ES-I3 (cell line): ENCODE data around the gene RAD18.

Experiments
- H3K36me3 ChIP-seq: 2 replicates; pipeline ENCODE4 v1.6.1; 2013; ENCODE audit warnings: mild to moderate bottlenecking, low read length, control low read depth, moderate library complexity; ENCODE audit not compliant: insufficient read depth
- H3K4me1 ChIP-seq: 2 replicates; pipeline ENCODE4 v1.6.1; 2013; ENCODE audit warnings: mild to moderate bottlenecking, control low read depth, low read length; ENCODE audit not compliant: insufficient read depth
- H3K9ac ChIP-seq: 2 replicates; pipeline ENCODE4 v1.6.1; 2013; ENCODE audit warnings: low read depth, mild to moderate bottlenecking, low read length, moderate library complexity
- H3K9me3 ChIP-seq: 2 replicates; pipeline ENCODE4 v1.6.1; 2013; ENCODE audit warnings: mild to moderate bottlenecking, low read length, moderate library complexity; ENCODE audit not compliant: control insufficient read depth, insufficient read depth

RAD18 gene

DNA sequence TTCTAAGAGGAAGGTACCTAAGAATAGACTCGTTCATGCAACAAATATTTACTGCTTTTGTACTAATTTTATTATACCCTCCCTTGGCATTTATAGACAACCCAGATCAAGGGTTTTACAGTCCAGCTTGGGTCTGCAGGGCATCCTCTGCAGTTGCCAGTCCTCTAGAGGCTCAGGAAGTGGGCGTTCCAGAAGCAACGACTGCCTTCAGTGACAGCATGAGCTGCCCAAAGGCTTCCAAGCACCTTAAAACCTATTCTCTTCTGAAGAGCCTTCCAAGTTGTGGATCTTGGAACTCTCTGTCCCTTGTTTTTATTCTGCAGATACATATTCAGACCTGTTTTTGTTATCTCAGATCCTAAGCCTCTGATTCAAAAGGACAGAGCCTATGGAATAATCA is 95.6 kb downstream of the RAD18 start:
- H3K9ac ChIP-seq = no peak overlapping the region
- H3K9me3 ChIP-seq = no peaks in the 10 kb centered on the region
- H3K4me1 ChIP-seq = peaks cover 5% of the 10 kb centered on the region
- H3K36me3 ChIP-seq = no peaks in the 10 kb centered on the region

DNA sequence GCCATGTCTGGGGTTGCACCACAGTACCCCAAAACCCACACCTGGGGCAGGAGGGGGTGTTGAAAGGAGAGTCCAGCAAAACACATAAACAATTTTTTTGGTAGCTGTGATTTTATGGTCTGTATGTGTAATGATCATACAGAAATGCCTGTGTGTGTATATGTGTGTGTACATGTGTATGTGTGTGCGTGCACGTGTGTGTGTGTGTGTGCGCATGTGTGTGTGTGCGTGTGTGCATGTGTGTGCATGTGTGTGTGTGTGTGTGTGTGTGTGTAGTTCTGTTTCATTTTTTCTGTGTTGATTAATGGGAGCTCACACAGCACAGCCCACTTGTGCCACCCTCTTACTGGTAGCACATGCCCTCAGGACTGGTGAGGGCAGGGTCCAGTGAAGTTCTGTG is 97.6 kb downstream of the RAD18 start:
- Histone ChIP-seq H3K9me3 (no peaks in the 10 kb centered on the region), H3K36me3 (no peaks in the 10 kb centered on the region), H3K4me1 (peaks cover 5% of the 10 kb centered on the region), H3K9ac (no peak overlapping the region)

DNA sequence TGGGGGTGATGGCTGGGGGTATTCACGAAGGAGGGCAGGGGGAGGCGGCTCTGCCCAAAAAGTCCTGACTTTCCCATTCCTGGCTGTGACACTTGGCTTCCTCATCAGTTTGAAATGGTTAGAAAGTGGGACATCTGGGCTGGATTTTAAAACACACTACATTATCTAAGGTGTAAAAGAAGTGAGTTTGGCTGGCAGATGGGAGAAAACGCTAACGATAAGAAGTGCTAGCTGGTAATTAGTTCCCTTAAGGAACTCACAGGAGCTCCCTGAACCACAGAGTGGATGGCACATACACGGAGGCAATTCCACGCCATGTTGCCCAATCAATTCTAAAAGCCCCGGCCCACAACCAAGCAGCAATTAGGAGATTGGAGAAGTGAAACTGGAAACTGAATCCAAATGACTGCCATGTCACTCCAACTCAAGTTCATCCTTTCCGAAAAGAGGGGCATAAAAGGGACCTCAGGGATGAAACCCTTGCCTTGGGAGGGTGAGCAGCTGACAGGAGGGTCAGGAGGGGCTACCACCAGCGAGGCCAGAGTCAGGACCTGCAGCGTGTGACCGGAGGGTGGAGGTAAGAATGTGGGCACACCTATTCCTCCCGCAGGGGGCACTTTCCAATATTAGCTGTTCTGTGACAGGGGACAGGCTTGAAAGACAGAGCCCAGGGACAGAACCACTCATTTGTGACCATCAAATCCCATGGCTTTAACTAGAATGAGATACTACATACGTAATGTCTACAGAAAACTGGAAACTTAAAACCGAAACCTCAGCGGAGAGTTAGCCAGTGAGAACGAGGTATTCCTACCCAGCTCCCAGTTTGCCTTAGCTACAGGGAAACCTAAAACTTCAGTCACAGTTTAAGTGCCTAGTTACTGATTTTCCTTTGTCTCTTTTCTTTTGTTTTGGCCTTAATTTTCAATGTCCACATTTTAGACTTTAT is 98.6 kb downstream of the RAD18 start:
- Histone ChIP-seq H3K4me1 (peaks cover 4% of the 10 kb centered on the region), H3K9ac (no peak overlapping the region), H3K36me3 (no peaks in the 10 kb centered on the region), H3K9me3 (no peaks in the 10 kb centered on the region)

DNA sequence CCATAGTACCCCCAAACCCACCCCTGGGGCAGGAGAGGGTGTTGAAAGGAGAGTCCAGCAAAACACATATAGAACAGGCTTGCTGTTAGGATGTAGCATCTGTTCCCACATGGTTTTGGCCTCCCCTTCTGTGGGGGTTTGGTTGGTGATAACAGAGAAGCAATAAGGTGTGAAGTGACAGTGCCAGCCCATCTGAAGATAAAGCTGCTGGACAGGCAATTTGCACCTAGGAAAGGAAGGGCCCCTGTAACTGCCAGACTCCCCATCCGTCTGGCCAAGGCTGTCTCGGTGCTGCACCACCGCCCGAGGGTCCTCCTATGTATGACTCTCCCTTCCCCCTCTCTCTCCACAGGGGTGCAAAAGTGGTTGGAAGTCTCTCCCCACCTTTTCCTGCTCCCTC is 99.4 kb downstream of the RAD18 start:
- Histone ChIP-seq H3K9me3 (no peaks in the 10 kb centered on the region), H3K4me1 (no peaks in the 10 kb centered on the region), H3K36me3 (no peaks in the 10 kb centered on the region), H3K9ac (no peak overlapping the region)

DNA sequence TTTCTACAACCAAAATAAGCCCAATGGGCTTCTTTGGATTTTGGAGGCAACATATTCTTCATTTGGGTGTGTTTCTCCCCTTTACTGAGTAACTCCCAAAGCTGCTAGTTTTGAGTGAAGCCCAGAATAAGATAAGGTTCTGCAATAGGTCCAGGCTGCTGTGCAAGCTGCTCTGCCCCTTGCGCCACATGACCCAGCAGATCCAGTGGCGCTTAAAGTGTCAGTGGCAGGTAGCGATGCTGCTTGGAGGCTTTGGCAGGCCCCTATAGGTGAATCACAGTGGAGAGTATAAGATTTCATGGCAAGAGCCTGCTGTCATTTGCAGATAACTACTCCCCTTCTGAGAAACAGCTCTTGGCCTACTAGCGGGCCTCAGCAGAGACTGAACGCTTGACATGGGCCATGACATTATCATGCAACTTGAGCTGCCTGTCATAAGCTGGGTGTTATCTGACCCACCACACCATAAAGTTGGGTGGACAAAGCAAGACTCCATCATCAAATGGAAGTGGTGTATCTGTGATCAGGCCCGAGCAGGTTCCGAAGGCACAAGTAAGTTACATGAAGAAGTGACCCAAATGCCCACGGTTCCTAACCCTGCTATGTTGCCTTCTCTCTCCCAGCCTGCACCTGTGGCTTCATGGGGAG is 105.4 kb downstream of the RAD18 start:
- H3K4me1 ChIP-seq = no peaks in the 10 kb centered on the region
- no peaks in the 10 kb centered on the region for H3K36me3 ChIP-seq
- no peak overlapping the region for H3K9ac ChIP-seq
- no peaks in the 10 kb centered on the region for H3K9me3 ChIP-seq

DNA sequence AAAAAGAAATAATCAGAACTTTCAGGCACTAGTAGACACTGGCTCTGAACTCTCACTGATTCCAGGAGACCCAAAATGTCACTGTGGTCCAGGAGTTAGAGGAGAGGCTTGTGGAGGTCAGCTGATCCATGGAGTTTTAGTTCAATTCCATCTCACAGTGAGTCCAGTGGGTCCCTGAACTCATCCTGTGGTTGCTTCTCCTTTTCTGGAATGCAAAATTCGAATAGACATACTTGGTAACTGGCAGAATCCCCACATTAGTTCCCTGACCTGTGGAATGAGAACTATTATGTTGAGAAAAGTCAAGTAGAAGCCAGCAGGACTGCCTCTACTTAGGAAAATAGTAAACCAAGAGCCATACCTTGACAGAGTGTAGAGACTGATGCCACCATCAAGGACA is 106.6 kb downstream of the RAD18 start:
- H3K36me3 ChIP-seq = no peaks in the 10 kb centered on the region
- no peaks in the 10 kb centered on the region for H3K4me1 ChIP-seq
- H3K9ac ChIP-seq = no peak overlapping the region
- H3K9me3 ChIP-seq = no peaks in the 10 kb centered on the region

DNA sequence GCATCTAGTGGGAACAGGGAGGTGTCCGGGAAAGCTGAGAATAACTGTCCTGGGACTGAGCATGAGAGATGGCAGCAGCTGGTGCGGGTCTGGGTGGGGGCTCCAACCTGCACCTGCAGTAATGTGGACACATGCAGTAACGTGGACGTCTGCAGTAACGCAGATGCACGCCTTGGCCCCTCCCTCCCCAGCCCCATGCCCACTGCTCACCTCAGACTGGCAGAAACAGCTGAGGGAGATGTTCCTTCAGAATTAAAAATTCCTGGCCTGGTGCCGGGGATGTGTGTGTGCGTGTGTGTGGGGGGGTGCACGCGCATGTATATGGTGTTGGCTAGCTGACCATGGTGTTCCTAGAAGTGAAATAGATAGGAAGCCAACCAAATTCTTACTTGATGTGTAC is 107.2 kb downstream of the RAD18 start:
- no peak overlapping the region for H3K9ac ChIP-seq
- H3K9me3 ChIP-seq = no peaks in the 10 kb centered on the region
- H3K36me3 ChIP-seq = no peaks in the 10 kb centered on the region
- H3K4me1 ChIP-seq = no peaks in the 10 kb centered on the region

DNA sequence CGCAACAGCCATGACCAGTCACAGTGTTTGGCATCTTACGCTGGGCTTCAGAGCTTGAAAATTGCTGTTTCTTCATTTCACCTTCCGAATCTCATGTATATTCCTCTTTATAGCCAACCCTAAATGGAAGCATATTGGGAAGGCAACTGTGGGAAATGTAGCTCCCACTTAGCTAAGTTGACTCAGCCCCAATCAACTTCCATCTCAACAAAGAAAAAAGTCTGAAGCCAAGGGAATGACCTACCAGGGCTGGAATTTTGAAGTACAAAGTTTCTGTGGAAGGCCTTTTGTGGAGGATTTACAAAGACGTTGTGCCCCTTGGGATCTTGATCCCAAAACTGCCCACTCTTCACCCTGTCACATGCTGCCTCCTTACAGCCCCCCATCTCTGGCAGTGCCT is 108.6 kb downstream of the RAD18 start:
- Histone ChIP-seq H3K9ac (no peak overlapping the region), H3K4me1 (no peaks in the 10 kb centered on the region), H3K9me3 (no peaks in the 10 kb centered on the region)

DNA sequence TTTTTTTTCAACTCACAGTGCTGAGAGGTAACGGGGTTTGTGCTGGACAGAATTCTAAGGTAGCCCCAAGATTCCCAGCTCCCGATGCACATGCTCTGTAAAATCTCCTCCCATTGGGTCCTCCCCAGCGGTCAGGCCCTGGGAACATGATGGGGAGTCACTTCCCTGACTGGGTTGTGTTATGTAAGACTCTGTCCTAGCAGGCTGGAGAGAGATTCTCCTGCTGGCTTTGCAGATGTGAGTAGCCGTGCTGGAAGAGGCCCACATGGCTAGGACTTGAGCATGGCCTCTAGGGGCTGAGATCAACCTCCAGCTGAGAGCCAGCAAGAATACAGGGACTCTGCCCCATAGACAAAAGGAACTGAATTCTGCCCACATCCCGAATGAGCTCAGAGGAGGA is 110.2 kb downstream of the RAD18 start:
- no peaks in the 10 kb centered on the region for H3K4me1 ChIP-seq
- H3K9me3 ChIP-seq = no peaks in the 10 kb centered on the region
- H3K9ac ChIP-seq = no peak overlapping the region
- H3K36me3 ChIP-seq = no peaks in the 10 kb centered on the region

More for the DNA sequence above, 108.6 kb downstream of the RAD18 start:
- no peaks in the 10 kb centered on the region for H3K36me3 ChIP-seq

DNA sequence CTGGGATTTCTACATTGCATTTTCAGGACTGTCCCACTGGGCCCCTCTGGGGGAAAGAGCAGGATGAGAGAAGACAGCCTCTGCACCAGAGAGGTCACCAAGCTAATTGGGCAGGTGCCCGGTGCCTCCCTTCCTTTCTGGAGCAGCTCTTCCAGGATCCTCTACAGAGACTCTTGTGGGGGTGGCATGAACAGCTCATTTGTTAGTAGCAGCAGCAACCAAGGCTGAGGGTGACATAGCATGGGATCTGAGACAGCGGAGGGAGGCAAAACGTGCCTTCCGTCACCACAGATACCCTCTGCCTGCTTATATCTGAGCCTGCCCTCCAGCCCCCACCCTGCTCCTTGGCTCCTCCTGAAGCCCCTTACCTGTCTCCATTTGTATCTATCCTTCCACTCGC is 110.8 kb downstream of the RAD18 start:
- Histone ChIP-seq H3K9me3 (no peaks in the 10 kb centered on the region), H3K4me1 (no peaks in the 10 kb centered on the region), H3K9ac (no peak overlapping the region), H3K36me3 (no peaks in the 10 kb centered on the region)

DNA sequence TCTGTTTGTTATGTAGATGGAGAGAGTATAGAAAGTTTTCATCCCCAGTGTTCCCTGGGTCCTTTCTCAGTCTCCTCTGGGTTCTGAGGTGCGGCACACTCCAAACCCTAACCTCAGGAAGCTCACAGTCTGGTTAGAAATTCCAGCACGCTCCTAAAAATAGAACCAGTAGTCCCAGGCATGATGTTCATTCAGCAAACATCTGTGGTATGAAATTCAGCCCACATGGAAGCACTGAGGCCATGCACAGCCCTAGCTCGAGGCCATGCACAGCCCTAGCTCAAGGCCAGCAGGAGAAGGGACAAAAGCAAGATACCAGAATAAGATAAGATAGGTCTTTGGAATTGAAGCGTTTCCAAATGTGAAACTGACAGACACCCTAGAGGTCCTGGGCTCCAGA is 111.6 kb downstream of the RAD18 start:
- peaks cover 4% of the 10 kb centered on the region for H3K4me1 ChIP-seq
- H3K36me3 ChIP-seq = no peaks in the 10 kb centered on the region
- no peak overlapping the region for H3K9ac ChIP-seq
- H3K9me3 ChIP-seq = no peaks in the 10 kb centered on the region

DNA sequence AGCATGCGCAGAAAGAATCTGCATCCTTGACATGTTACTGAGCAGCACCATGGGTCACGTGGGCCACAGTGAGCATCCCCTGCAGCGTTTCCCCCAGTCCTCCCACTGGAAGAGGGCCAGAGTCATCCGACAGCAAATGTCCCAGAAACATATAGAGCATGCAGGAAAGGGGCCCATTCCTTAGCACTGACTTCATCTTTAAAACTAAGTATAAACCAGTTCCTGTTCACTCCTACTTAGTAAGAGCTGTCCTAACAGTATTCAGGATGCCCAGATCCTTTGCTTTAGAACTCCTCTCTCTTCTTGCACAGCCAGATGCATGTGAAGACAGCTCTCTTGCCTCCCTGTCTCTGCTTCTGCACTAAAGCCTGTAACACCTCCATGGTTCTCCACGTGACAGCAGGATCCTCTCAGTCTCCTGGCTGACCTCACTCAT is 114.6 kb downstream of the RAD18 start:
- no peak overlapping the region for H3K9ac ChIP-seq
- no peaks in the 10 kb centered on the region for H3K36me3 ChIP-seq
- peaks cover 14% of the 10 kb centered on the region for H3K4me1 ChIP-seq
- no peaks in the 10 kb centered on the region for H3K9me3 ChIP-seq

DNA sequence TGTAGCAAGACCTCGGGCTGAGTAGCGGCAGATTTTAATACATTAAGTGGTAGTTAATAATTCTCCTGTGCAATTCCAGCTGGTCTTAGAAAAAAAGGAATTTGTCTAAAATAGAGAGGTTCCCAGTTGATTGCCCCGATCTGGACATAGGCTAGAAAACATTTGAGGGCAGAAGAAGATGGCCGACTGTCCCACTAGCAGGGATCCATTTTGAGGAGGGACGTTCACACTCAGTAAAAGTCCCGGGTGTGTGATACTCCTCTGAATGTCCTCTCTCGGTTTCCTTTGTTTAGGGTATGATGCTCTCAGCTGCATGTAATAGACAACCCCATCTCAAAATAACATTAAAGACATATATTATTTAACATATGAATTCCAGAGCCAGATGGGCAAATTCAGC is 116.0 kb downstream of the RAD18 start:
- peaks cover 14% of the 10 kb centered on the region for H3K4me1 ChIP-seq
- no peaks in the 10 kb centered on the region for H3K9me3 ChIP-seq
- H3K9ac ChIP-seq = no peak overlapping the region
- H3K36me3 ChIP-seq = no peaks in the 10 kb centered on the region

DNA sequence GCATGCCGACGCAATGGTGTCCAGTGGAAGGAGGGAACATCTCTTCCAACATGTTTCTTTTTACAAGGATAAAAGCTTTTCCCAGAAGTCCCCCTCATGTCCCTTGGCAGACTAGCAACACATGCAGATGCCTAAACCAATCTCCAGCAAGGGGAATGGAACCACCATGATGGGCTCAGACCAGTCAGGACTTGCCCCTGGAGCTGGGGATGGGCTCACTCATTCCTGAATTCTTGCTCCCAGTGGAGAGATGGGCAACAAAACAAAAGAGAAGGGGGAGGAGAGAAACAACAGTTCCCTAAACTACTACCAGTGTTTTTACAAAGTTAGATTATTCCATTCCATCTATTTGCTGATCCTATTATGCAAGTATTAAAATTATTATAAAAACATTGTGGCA is 117.1 kb downstream of the RAD18 start:
- no peak overlapping the region for H3K9ac ChIP-seq
- H3K4me1 ChIP-seq = peaks cover 14% of the 10 kb centered on the region
- H3K36me3 ChIP-seq = no peaks in the 10 kb centered on the region
- no peaks in the 10 kb centered on the region for H3K9me3 ChIP-seq

DNA sequence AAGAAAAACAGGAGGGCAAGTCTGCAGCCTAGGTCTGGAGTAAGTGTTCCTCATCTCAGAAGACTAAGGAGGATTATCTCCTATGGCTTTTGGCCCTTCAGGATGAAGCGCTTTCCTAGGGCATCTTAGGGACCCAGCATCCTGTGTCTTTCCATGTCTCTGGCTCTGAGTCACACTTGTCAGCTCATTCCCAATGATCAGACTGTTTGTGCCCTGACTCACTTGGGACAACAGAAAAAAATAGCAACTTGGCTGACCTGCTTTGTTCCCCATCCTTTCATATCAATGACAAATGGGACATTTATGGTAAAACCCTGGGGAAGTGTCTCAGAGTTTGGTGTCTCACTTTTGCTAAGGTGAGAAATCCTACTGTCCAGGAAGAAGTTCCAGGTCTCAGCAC is 117.6 kb downstream of the RAD18 start:
- Histone ChIP-seq H3K9ac (no peak overlapping the region), H3K36me3 (no peaks in the 10 kb centered on the region), H3K4me1 (peaks cover 14% of the 10 kb centered on the region), H3K9me3 (no peaks in the 10 kb centered on the region)
